Thoracic aorta (tissue), 2 donors: ENCODE measurements around the gene CELSR2. TPM values are rescaled to one million over a fixed set of nuclear protein-coding genes. Genes with fewer than 3 reads are reported as not detected.

Experiments
- ATAC-seq: fragments of 150-250 bp; one replicate; pipeline ENCODE4 v1.8.0; 2017; ENCODE audit warnings: low read depth; ENCODE audit not compliant: insufficient number of reproducible peaks, low FRiP score
- DNase-seq: peaks from one replicate; pipeline ENCODE4 v3.0.0-alpha.2; 2020; ENCODE audit warnings: low spot score
- H3K27ac ChIP-seq, 2 donors: fragments of 200-600 bp; sonication (generic); 1 replicate in 1 of 2; 2 replicates in 1 of 2; pipeline ENCODE4 v1.5.1; 2016; ENCODE audit warnings: mild to moderate bottlenecking in 2 of 2, moderate library complexity in 2 of 2
- H3K27me3 ChIP-seq: fragments of 200-600 bp; sonication (generic); replicated peaks from 2 replicates; pipeline ENCODE4 v1.6.0; 2016; ENCODE audit warnings: mild to moderate bottlenecking; ENCODE audit not compliant: insufficient read depth
- H3K36me3 ChIP-seq: fragments of 200-600 bp; sonication (generic); one replicate; pipeline ENCODE4 v1.5.1; 2016
- H3K4me1 ChIP-seq, 2 donors: fragments of 200-600 bp; sonication (generic); 1 replicate in 1 of 2; 2 replicates in 1 of 2; pipeline versions ENCODE4 v1.5.1 to v1.6.0; 2016; ENCODE audit warnings: low read depth in 2 of 2, mild to moderate bottlenecking in 1 of 2; ENCODE audit not compliant: control insufficient read depth in 1 of 2
- H3K4me3 ChIP-seq: fragments of 200-600 bp; sonication (generic); 2 replicates; pipeline ENCODE4 v1.5.1; 2016; ENCODE audit warnings: mild to moderate bottlenecking
- H3K9me3 ChIP-seq: fragments of 200-600 bp; sonication (generic); 2 replicates; pipeline ENCODE4 v1.5.1; 2016
- CTCF ChIP-seq: fragments of 200-600 bp; sonication (generic); IDR thresholded peaks from one replicate; pipeline ENCODE4 v1.5.1; 2019; ENCODE audit warnings: antibody characterized with exemption
- total RNA-seq, 2 donors: library from RNA; depleted of rRNA; stranded (reverse); fragments of >200 nt; gene quantifications; one replicate each; pipeline versions ENCODE4 v1.1.0 to v1.2.3, GENCODE V29; 2016

The CELSR2 gene
- total RNA-seq, 2 donors from 2014 or later: 4.0 to 10.0 TPM

GRCh38 chr1:109265741-109266330 lies 16.5 kb downstream of the CELSR2 start:
- no peak for DNase-seq
- Histone ChIP-seq H3K36me3 (no peaks in the 10 kb centered on the region), H3K27me3 (no peaks in the 10 kb centered on the region), H3K27ac (no peak overlapping the region), H3K9me3 (no peaks in the 10 kb centered on the region), H3K4me1 (no peaks in the 10 kb centered on the region), H3K4me3 (no peak overlapping the region)
- TF ChIP-seq CTCF: no peak
- ATAC-seq: no peak

- Histone ChIP-seq H3K9me3 (no peaks in the 10 kb centered on the region), H3K36me3 (no peaks in the 10 kb centered on the region), H3K4me1 (no peaks in the 10 kb centered on the region), H3K27me3 (no peaks in the 10 kb centered on the region), H3K4me3 (no peak overlapping the region), H3K27ac (no peak overlapping the region)
- no peak for TF ChIP-seq CTCF
- DNase-seq: no peak
- no peak for ATAC-seq
These were observed 17.6 kb downstream of the CELSR2 start for GRCh38 chr1:109266965-109267364.

GRCh38 chr1:109267743-109268300 lies 18.5 kb downstream of the CELSR2 start:
- H3K27ac ChIP-seq: no peak overlapping the region
- no peak for ATAC-seq
- no peak for TF ChIP-seq CTCF
- H3K4me1 ChIP-seq: no peaks in the 10 kb centered on the region
- H3K36me3 ChIP-seq: no peaks in the 10 kb centered on the region
- H3K9me3 ChIP-seq: no peaks in the 10 kb centered on the region
- no peaks in the 10 kb centered on the region for H3K27me3 ChIP-seq
- H3K4me3 ChIP-seq: no peak overlapping the region
- no peak for DNase-seq

- Histone ChIP-seq H3K9me3 (no peaks in the 10 kb centered on the region), H3K27ac (no peak overlapping the region), H3K4me1 (no peaks in the 10 kb centered on the region), H3K36me3 (no peaks in the 10 kb centered on the region), H3K27me3 (no peaks in the 10 kb centered on the region), H3K4me3 (no peak overlapping the region)
- DNase-seq (no peak), ATAC-seq (no peak)
- TF ChIP-seq CTCF: no peak
These were observed 19.3 kb downstream of the CELSR2 start for GRCh38 chr1:109268431-109269211.

- Histone ChIP-seq H3K27ac (no peak overlapping the region), H3K4me3 (no peak overlapping the region), H3K36me3 (no peaks in the 10 kb centered on the region), H3K27me3 (no peaks in the 10 kb centered on the region), H3K4me1 (peaks cover 0 to 1% of the 10 kb centered on the region in 2 donors), H3K9me3 (no peaks in the 10 kb centered on the region)
- no peak for TF ChIP-seq CTCF
- DNase-seq (no peak), ATAC-seq (no peak)
These were observed 20.1 kb downstream of the CELSR2 start for GRCh38 chr1:109269212-109269980.
